Testis (tissue), 5 donors: ENCODE data around the gene PISD. TPM values are rescaled to one million over a fixed set of nuclear protein-coding genes. Genes with fewer than 3 reads are reported as not detected.
"Not testable (repeated sequence)": the region's sequence is repeated elsewhere in the genome, so short reads cannot be mapped to it uniquely, and the experiment has no call there.

ENCODE experiments used
- DNase-seq: peaks from one replicate; pipeline ENCODE4 v3.0.0-alpha.2; 2019
- H3K27ac ChIP-seq, 2 donors: fragments of 200-600 bp; sonication (generic); one replicate each; pipeline ENCODE4 v1.5.1; 2019
- H3K27me3 ChIP-seq: fragments of 200-600 bp; sonication (generic); one replicate; pipeline ENCODE4 v1.5.1; 2019
- H3K36me3 ChIP-seq: fragments of 200-600 bp; sonication (generic); one replicate; pipeline ENCODE4 v1.5.1; 2017; ENCODE audit warnings: low read depth; ENCODE audit errors: missing control alignments
- H3K4me1 ChIP-seq: fragments of 200-600 bp; sonication (generic); one replicate; pipeline ENCODE4 v1.5.1; 2019
- H3K4me3 ChIP-seq, 2 donors: fragments of 200-600 bp; sonication (generic); one replicate each; pipeline ENCODE4 v1.5.1; 2017 to 2019
- H3K9me3 ChIP-seq: fragments of 200-600 bp; sonication (generic); one replicate; pipeline ENCODE4 v1.5.1; 2017
- POLR2A ChIP-seq: fragments of 450-650 bp; IDR thresholded peaks from one replicate; pipeline ENCODE4 v1.6.1; 2017; ENCODE audit warnings: antibody characterized with exemption, mild to moderate bottlenecking, moderate library complexity
- WGBS, 2 donors: methylation state at CpG; one replicate each; pipeline ENCODE4 v1.1.5; 2018; 5-methylcytosine and 5-hydroxymethylcytosine counted together
- intact Hi-C: fragments of 100-400 bp; cut with DNase I; formaldehyde crosslinking; loops from one replicate; pipeline ENCODE4 v1.15.1; 2023; ENCODE audit warnings: low total_unique reads
- long read RNA-seq, 2 donors: transcript quantifications; one replicate each; lab custom pipeline, GENCODE V29; 2026
- polyA plus RNA-seq: library from polyadenylated mRNA; stranded (reverse); fragments of 350-450 nt; fragmentation: Illumina TruSeq; extraction: RNeasy Lipid Tissue Mini Kit (QIAGEN cat#74804); gene quantifications from one replicate; pipeline ENCODE4 v1.2.3, GENCODE V29; 2014; ENCODE audit warnings: low read depth, low replicate concordance; ENCODE audit not compliant: insufficient read depth
- total RNA-seq, 2 donors: library from RNA; depleted of rRNA; stranded (reverse); fragments of >200 nt; gene quantifications; one replicate each; pipeline ENCODE4 v1.2.3, GENCODE V29; 2016
- TF ChIP-seq, protein P1 (sequence below), 3 experiments: fragments of 450-650 bp in 2 of 3; fragments of 200-600 bp in 1 of 3; sonication (generic) in 1 of 3; IDR thresholded peaks; one replicate each; pipeline ENCODE4 v1.5.1; 2016 to 2019; ENCODE audit warnings: antibody characterized with exemption in 3 of 3, mild to moderate bottlenecking in 2 of 3, moderate library complexity in 1 of 3

PISD gene
- total RNA-seq = 100 to 1,000 TPM; 120 to 126 TPM
- 93.5 TPM for polyA plus RNA-seq
- long read RNA-seq, donor 1, transcript PISD-209 (8 exons, 1,963 nt) = major isoform, 10 of 13 reads
- long read RNA-seq, donor 1, partial matches to known transcripts = 0 of 13 reads
- long read RNA-seq, donor 1, other reads (novel, unspliced or antisense) = 0 of 13 reads
- long read RNA-seq, donor 2, transcript PISD-209 (8 exons, 1,963 nt) = major isoform, 5 of 10 reads
- long read RNA-seq, donor 2, partial matches to known transcripts = 0 of 10 reads
- long read RNA-seq, donor 2, other reads (novel, unspliced or antisense) = 5 of 10 reads

DNA sequence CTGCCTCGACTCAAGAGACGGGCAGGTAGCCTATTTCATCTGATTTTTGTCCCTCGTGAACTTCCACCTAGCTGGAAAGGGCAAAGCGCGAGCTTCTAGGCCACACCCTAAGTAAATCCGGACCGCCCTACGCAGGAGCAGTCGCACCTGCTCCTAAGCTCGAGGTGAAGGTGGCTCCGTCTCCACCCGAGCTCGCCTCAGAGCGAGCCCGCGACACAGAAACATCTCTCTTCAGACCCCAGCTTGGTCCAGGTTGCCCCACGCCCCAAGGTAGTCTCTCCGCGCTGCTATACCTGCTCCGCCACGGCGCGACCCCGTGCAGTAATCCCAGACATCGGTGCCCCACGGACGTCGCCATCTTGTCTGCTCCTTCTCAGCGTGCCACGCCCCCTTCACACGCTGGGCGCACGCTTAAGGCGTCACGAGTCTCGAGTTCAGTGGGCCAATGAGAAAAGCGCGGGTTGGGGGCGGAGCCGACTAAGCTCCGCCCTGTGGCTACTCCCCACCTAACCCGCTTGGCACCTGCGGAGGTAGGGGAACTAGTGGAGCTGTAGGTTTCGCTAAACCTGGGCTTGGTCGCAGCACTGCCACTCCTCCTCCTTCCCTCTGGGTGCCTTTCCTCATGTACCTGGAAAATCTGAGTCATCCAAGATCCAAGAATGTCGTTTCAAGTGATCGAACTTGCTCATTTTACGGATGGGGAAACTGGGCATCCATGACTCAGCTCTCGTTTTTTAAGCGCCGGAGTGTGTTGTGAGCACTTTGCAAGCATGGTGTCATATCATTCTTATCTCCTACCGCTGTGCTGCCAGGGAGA, at the start of gene PISD:
Gene PISD (minus strand): TSS at position 365 of the 817 bp plus-strand sequence. CDS start 7 bp downstream, at position 358.
- Histone ChIP-seq H3K36me3 (no peaks in the 10 kb centered on the region), H3K27me3 (no peaks in the 10 kb centered on the region), H3K9me3 (no peaks in the 10 kb centered on the region), H3K4me3 (peak within 1 kb of the TSS; percentile 68 to 99), H3K4me1 (peaks cover 3% of the 10 kb centered on the region), H3K27ac (peak within 1 kb of the TSS; percentile 36 to 47)
- 2 to 4% methylated on average over 52 of the region's 52 CpGs for WGBS, 2 donors
- peak; percentile 98 for DNase-seq
- TF ChIP-seq, protein P1, sequence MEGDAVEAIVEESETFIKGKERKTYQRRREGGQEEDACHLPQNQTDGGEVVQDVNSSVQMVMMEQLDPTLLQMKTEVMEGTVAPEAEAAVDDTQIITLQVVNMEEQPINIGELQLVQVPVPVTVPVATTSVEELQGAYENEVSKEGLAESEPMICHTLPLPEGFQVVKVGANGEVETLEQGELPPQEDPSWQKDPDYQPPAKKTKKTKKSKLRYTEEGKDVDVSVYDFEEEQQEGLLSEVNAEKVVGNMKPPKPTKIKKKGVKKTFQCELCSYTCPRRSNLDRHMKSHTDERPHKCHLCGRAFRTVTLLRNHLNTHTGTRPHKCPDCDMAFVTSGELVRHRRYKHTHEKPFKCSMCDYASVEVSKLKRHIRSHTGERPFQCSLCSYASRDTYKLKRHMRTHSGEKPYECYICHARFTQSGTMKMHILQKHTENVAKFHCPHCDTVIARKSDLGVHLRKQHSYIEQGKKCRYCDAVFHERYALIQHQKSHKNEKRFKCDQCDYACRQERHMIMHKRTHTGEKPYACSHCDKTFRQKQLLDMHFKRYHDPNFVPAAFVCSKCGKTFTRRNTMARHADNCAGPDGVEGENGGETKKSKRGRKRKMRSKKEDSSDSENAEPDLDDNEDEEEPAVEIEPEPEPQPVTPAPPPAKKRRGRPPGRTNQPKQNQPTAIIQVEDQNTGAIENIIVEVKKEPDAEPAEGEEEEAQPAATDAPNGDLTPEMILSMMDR (IDR thresholded peaks at IDR 0.05) = no peak
- TF ChIP-seq POLR2A = no peak
- intact Hi-C loops = no loop called here

DNA sequence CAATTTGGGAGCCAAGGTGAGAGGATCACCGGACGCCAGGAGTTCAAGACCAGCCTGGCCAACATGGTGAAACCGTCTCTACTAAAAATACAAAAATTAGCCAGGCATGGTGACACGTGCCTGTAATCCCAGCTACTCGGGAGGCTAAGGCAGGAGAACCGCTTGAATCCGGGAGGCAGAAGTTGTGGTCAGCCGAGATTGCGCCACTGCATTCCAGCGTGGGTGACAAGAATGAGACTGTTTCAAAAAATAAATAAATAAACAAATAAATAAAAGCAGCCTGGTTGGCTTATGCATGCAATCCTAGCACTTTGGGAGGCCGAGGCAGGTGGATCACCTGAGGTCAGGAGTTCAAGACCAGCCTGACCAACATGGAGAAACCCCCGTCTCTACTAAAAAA, 49.2 kb upstream of the PISD start:
- H3K36me3 ChIP-seq, DNase-seq, intact Hi-C loops, H3K4me3 ChIP-seq, H3K27ac ChIP-seq, H3K9me3 ChIP-seq, H3K27me3 ChIP-seq, H3K4me1 ChIP-seq: not testable (repeated sequence)
- WGBS, 2 donors = 92 to 95% methylated on average over 12 of the region's 12 CpGs

DNA sequence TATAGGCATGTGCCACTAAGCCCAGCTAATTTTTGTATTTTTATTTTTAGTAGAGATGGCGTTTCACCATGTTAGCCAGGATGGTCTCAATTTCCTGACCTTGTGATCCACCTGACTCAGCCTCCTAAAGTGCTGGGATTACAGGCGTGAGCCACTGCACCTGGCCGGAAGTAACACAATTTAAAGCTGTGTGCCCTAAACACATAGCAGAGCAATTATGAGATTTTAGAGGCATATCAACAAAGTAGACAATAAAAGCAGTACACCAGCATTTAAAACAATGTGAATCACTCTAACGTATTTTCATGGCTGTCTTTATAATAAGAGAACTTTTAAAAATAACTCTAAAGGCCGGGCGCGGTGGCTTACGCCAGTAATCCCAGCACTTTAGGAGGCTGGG, 45.5 kb upstream of the PISD start:
- intact Hi-C loops = no loop called here
- DNase-seq = no peak
- Histone ChIP-seq H3K36me3 (no peaks in the 10 kb centered on the region), H3K9me3 (no peaks in the 10 kb centered on the region), H3K27me3 (no peaks in the 10 kb centered on the region), H3K4me3 (no peak overlapping the region), H3K27ac (no peak overlapping the region), H3K4me1 (no peaks in the 10 kb centered on the region)
- TF ChIP-seq, protein P1 (IDR thresholded peaks at IDR 0.05) = no peak
- TF ChIP-seq POLR2A = no peak
- WGBS, 2 donors = 87 to 89% methylated on average over 8 of the region's 8 CpGs

DNA sequence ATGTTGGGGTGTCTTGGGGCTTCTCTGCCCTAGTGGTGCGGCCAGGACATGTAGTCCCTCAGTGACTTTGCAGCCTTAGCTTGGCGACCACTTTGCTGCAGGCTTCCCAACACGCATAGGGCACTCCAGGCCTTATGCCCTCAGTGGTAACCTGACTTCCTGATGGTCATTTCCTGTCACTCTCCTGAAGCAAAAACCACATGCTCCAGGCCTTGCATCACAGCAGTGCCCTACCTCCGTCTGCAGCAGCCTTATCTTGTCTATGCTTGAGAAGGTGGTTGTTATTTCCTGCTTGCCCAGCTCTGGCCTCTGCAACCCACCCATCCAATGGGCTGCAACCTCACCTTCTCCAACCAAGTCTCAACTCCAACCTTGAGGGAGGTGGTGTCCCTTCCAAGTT, 33.4 kb upstream of the PISD start:
- no peaks in the 10 kb centered on the region for H3K9me3 ChIP-seq
- H3K27ac ChIP-seq = no peak overlapping the region
- intact Hi-C loops = no loop called here
- H3K4me3 ChIP-seq = no peak overlapping the region
- H3K27me3 ChIP-seq = no peaks in the 10 kb centered on the region
- DNase-seq = no peak
- 85 to 96% methylated on average over 4 of the region's 4 CpGs for WGBS, 2 donors
- no peaks in the 10 kb centered on the region for H3K36me3 ChIP-seq
- TF ChIP-seq POLR2A = no peak
- TF ChIP-seq, protein P1 (IDR thresholded peaks at IDR 0.05) = no peak
- no peaks in the 10 kb centered on the region for H3K4me1 ChIP-seq

DNA sequence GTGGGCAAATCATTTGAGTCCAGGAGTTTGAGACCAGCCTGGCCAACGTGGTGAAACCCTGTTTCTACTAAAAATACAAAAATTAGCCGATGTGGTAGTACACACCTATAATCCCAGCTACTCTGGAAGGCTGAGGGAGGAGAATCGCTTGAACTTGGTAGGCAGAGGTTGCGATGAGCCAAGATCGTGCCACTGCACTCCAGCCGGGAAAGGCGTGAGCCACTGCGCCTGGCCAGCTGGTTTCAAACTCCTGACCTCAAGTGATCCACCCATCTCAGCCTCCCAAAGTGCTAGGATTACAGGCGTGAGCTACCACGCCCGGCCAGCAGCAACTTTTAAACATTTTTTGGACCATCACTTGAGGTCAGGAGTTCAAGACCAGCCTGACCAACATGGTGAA, 32.0 kb upstream of the PISD start:
- H3K36me3 ChIP-seq = not testable (repeated sequence)

More for the DNA sequence above, 32.0 kb upstream of the PISD start:
- H3K9me3 ChIP-seq, DNase-seq, H3K27me3 ChIP-seq, H3K4me3 ChIP-seq, H3K27ac ChIP-seq, intact Hi-C loops, H3K4me1 ChIP-seq: not testable (repeated sequence)
- 92 to 93% methylated on average over 11 of the region's 11 CpGs for WGBS, 2 donors
